GM12873 (cell line): ENCODE data around the gene NAIF1.

Experiments used
- CTCF ChIP-seq: IDR thresholded peaks from 2 replicates; pipeline ENCODE4 v1.5.1; 2012; ENCODE audit warnings: low read depth, mild to moderate bottlenecking, moderate library complexity, low read length, control low read depth; ENCODE audit not compliant: insufficient read depth; ENCODE audit errors: missing control alignments

NAIF1 gene

GRCh38 chr9:128065907-128066712, 1.0 kb downstream of the NAIF1 start:
- TF ChIP-seq CTCF = no peak

- no peak for TF ChIP-seq CTCF
Observed at GRCh38 chr9:128062846-128063831, 4.0 kb downstream of the NAIF1 start.

- no peak for TF ChIP-seq CTCF
Observed at GRCh38 chr9:128062279-128062678, 4.8 kb downstream of the NAIF1 start.

- TF ChIP-seq CTCF = no peak
Observed at GRCh38 chr9:128061275-128061960, 5.7 kb downstream of the NAIF1 start.

GRCh38 chr9:128059365-128059983, 7.6 kb downstream of the NAIF1 start:
- no peak for TF ChIP-seq CTCF

- TF ChIP-seq CTCF = no peak
Observed at GRCh38 chr9:128057724-128058409, 9.3 kb downstream of the NAIF1 start.
